K562 (cell line): ENCODE measurements around the gene TYW1. TPM values are rescaled to one million over a fixed set of nuclear protein-coding genes. Genes with fewer than 3 reads are reported as not detected.

Experiments
- BRD9 ChIP-seq: fragments of 450-650 bp; IDR thresholded peaks from 2 replicates; pipeline ENCODE4 v1.6.1; 2018; ENCODE audit warnings: low read depth; ENCODE audit not compliant: partially characterized antibody
- MEF2A ChIP-seq: IDR thresholded peaks from 2 replicates; pipeline ENCODE4 v1.6.1; 2011; ENCODE audit warnings: low read depth, mild to moderate bottlenecking, low read length, moderate library complexity; ENCODE audit not compliant: control insufficient read depth
- NFYB ChIP-seq: IDR thresholded peaks from 2 replicates; pipeline ENCODE4 v1.6.1; 2011; ENCODE audit warnings: mild to moderate bottlenecking, moderate library complexity; ENCODE audit not compliant: insufficient read length; ENCODE audit errors: extremely low read depth
- NR1H2 ChIP-seq: sonication (generic); formaldehyde crosslinking; IDR thresholded peaks from 2 replicates; pipeline ENCODE4 v1.4.0; 2020; ENCODE audit warnings: mild to moderate bottlenecking, missing genetic modification reagents
- PCBP1 ChIP-seq: fragments of 200-400 bp; formaldehyde crosslinking; IDR thresholded peaks from 2 replicates; pipeline ENCODE4 v1.6.1; 2018; ENCODE audit warnings: mild to moderate bottlenecking, low read depth, low read length; ENCODE audit not compliant: poor library complexity, severe bottlenecking
- TRIM25 ChIP-seq: fragments of 450-650 bp; IDR thresholded peaks from 2 replicates; pipeline ENCODE4 v1.7.0; 2016; ENCODE audit warnings: borderline replicate concordance
- TSC22D4 ChIP-seq: fragments of 450-650 bp; IDR thresholded peaks from 2 replicates; pipeline ENCODE4 v1.6.1; 2016; ENCODE audit warnings: missing genetic modification characterization, missing biosample characterization, control low read depth
- ZNF609 ChIP-seq: sonication (generic); formaldehyde crosslinking; IDR thresholded peaks from 2 replicates; pipeline ENCODE4 v1.8.1; 2023; ENCODE audit warnings: missing genetic modification reagents, mild to moderate bottlenecking, borderline replicate concordance
- polyA plus RNA-seq, 8 experiments: library from polyadenylated mRNA; depleted of rRNA in 4 of 8; stranded (reverse) in 5 of 8; unstranded in 3 of 8; fragments of >200 nt; fragmentation: Nextera tagmentation in 2 of 8; fragmentation: Illumina TruSeq in 1 of 8; extraction: Ambion mirVana in 2 of 8; extraction: Trizol in 1 of 8; gene quantifications; 2 replicates each; pipeline versions ENCODE4 v1.2.1 to v1.2.3, GENCODE V29; 2011 to 2014; ENCODE audit warnings: inconsistent platforms in 1 of 8, missing spikeins in 1 of 8
- total RNA-seq, 7 experiments: library from RNA; depleted of rRNA in 6 of 7; stranded (reverse); fragments of >200 nt in 6 of 7; fragmentation: Illumina TruSeq in 2 of 7; extraction: Trizol in 2 of 7; gene quantifications; 2 replicates each; pipeline versions ENCODE4 v1.2.1 to v1.2.3, GENCODE V29; 2011 to 2021; ENCODE audit warnings: low replicate concordance in 1 of 7

The TYW1 gene
- total and polyA plus RNA-seq, 9 of the 15 experiments (the other 6 are each of a cell fraction or from before 2014, with no cell fraction given): 17.4 to 32.0 (median 26.2) TPM

GRCh38 chr7:66950311-66950710 lies 46.3 kb upstream of the TYW1 start (continued):
- TF ChIP-seq MEF2A (no peak), TRIM25 (no peak), BRD9 (no peak), ZNF609 (CRISPR knock-in tag) (no peak), NR1H2 (CRISPR knock-in tag) (no peak), PCBP1 (no peak), TSC22D4 (tag) (no peak), NFYB (no peak)
